HEK293 (cell line): ENCODE measurements around the gene TMEM255A.

Experiments
- PRDM1 ChIP-seq: fragments of 450-650 bp; formaldehyde crosslinking; IDR thresholded peaks from 2 replicates; pipeline ENCODE4; 2016; ENCODE audit warnings: missing biosample characterization, missing genetic modification characterization
- YY1 ChIP-seq: fragments of 450-650 bp; formaldehyde crosslinking; IDR thresholded peaks from 2 replicates; pipeline ENCODE4 v1.5.1; 2018; ENCODE audit warnings: missing biosample characterization, missing genetic modification characterization
- ZNF169 ChIP-seq: fragments of 450-650 bp; formaldehyde crosslinking; IDR thresholded peaks from 2 replicates; pipeline ENCODE4 v1.5.1; 2016; ENCODE audit warnings: missing biosample characterization, missing genetic modification characterization
- ZNF274 ChIP-seq, 2 experiments: fragments of 200-500 bp in 1 of 2; fragments of 450-650 bp in 1 of 2; sonication (Bioruptor generic) in 1 of 2; formaldehyde crosslinking in 1 of 2; IDR thresholded peaks; 2 replicates each; pipeline versions ENCODE4 v1.5.1 to v1.6.1; 2014 to 2016; ENCODE audit warnings: borderline replicate concordance in 1 of 2, inconsistent platforms in 1 of 2, low read length in 1 of 2, missing biosample characterization in 1 of 2, missing genetic modification characterization in 1 of 2
- ZNF670 ChIP-seq: fragments of 450-650 bp; formaldehyde crosslinking; IDR thresholded peaks from 2 replicates; pipeline ENCODE4 v1.5.1; 2016; ENCODE audit warnings: missing biosample characterization, missing genetic modification characterization, low read depth
- ZSCAN23 ChIP-seq: fragments of 450-650 bp; formaldehyde crosslinking; IDR thresholded peaks from 2 replicates; pipeline ENCODE4 v1.5.1; 2016; ENCODE audit warnings: missing biosample characterization, missing genetic modification characterization
- TF ChIP-seq, protein P1 (sequence below): fragments of 450-650 bp; formaldehyde crosslinking; IDR thresholded peaks from 2 replicates; pipeline ENCODE4 v1.5.1; 2016; ENCODE audit warnings: missing biosample characterization, missing genetic modification characterization
- TF ChIP-seq, protein P2 (sequence below): fragments of 450-650 bp; formaldehyde crosslinking; IDR thresholded peaks from 2 replicates; pipeline ENCODE4 v1.5.1; 2016; ENCODE audit warnings: missing biosample characterization, missing genetic modification characterization
- TF ChIP-seq, protein P3 (sequence below): fragments of 450-650 bp; formaldehyde crosslinking; IDR thresholded peaks from 2 replicates; pipeline ENCODE4 v1.5.1; 2016; ENCODE audit warnings: missing biosample characterization, missing genetic modification characterization

DNA sequence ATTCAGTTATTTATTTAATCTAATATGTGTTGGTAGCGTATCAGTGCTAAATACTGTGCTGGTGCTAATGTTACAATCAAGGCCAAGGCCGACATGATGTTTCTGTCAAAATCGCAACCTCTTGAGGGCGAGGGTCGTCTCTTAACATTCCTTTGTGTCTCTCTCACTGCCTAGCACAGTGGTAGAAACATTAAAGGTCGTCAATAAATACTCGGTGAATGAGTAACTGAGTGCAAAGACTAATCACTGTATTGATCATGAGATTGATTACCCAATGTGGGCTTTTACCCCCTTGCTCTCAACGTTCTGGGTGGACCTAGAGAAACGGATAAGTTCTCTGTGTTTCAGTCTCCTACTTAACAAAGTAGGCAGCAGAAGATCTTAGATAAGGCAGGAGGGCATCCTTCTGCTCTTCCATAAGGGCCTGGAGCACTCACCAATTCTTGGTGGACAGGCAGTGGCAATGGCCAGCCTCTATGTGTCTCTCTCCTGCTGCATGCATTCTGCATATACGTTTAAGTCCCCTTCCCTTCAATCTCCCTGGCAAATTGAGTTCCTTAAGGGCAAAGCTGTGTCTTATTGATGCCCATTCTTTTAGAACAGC is 30.1 kb downstream of the TMEM255A start:
- TF ChIP-seq, protein P1, sequence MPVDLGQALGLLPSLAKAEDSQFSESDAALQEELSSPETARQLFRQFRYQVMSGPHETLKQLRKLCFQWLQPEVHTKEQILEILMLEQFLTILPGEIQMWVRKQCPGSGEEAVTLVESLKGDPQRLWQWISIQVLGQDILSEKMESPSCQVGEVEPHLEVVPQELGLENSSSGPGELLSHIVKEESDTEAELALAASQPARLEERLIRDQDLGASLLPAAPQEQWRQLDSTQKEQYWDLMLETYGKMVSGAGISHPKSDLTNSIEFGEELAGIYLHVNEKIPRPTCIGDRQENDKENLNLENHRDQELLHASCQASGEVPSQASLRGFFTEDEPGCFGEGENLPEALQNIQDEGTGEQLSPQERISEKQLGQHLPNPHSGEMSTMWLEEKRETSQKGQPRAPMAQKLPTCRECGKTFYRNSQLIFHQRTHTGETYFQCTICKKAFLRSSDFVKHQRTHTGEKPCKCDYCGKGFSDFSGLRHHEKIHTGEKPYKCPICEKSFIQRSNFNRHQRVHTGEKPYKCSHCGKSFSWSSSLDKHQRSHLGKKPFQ, result no peak
- TF ChIP-seq, protein P2, sequence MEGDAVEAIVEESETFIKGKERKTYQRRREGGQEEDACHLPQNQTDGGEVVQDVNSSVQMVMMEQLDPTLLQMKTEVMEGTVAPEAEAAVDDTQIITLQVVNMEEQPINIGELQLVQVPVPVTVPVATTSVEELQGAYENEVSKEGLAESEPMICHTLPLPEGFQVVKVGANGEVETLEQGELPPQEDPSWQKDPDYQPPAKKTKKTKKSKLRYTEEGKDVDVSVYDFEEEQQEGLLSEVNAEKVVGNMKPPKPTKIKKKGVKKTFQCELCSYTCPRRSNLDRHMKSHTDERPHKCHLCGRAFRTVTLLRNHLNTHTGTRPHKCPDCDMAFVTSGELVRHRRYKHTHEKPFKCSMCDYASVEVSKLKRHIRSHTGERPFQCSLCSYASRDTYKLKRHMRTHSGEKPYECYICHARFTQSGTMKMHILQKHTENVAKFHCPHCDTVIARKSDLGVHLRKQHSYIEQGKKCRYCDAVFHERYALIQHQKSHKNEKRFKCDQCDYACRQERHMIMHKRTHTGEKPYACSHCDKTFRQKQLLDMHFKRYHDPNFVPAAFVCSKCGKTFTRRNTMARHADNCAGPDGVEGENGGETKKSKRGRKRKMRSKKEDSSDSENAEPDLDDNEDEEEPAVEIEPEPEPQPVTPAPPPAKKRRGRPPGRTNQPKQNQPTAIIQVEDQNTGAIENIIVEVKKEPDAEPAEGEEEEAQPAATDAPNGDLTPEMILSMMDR (tag by site-specific recombination), result no peak
- no peak for TF ChIP-seq YY1 (tag by site-specific recombination)
- TF ChIP-seq ZNF169 (tag by site-specific recombination), result no peak
- no peak for TF ChIP-seq ZSCAN23 (tag by site-specific recombination)
- TF ChIP-seq PRDM1 (tag by site-specific recombination), result no peak
- TF ChIP-seq ZNF670 (tag by site-specific recombination), result no peak
- TF ChIP-seq, protein P3, sequence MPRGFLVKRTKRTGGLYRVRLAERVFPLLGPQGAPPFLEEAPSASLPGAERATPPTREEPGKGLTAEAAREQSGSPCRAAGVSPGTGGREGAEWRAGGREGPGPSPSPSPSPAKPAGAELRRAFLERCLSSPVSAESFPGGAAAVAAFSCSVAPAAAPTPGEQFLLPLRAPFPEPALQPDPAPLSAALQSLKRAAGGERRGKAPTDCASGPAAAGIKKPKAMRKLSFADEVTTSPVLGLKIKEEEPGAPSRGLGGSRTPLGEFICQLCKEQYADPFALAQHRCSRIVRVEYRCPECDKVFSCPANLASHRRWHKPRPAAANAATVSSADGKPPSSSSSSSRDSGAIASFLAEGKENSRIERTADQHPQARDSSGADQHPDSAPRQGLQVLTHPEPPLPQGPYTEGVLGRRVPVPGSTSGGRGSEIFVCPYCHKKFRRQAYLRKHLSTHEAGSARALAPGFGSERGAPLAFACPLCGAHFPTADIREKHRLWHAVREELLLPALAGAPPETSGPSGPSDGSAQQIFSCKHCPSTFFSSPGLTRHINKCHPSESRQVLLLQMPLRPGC, result no peak
- TF ChIP-seq ZNF274 (IDR thresholded peaks at IDR 0.05; ENCODE audit: low read length), result no peak
- no peak for TF ChIP-seq ZNF274 (tag by site-specific recombination; IDR thresholded peaks at IDR 0.05; ENCODE audit: borderline replicate concordance)
